GM12872 (cell line): ENCODE results near the gene KIZ.

Experiments used
- CTCF ChIP-seq: IDR thresholded peaks from 3 replicates; pipeline ENCODE4 v1.5.1; 2011; ENCODE audit warnings: low read depth, mild to moderate bottlenecking, low read length, moderate library complexity; ENCODE audit not compliant: insufficient read depth

Gene KIZ

DNA sequence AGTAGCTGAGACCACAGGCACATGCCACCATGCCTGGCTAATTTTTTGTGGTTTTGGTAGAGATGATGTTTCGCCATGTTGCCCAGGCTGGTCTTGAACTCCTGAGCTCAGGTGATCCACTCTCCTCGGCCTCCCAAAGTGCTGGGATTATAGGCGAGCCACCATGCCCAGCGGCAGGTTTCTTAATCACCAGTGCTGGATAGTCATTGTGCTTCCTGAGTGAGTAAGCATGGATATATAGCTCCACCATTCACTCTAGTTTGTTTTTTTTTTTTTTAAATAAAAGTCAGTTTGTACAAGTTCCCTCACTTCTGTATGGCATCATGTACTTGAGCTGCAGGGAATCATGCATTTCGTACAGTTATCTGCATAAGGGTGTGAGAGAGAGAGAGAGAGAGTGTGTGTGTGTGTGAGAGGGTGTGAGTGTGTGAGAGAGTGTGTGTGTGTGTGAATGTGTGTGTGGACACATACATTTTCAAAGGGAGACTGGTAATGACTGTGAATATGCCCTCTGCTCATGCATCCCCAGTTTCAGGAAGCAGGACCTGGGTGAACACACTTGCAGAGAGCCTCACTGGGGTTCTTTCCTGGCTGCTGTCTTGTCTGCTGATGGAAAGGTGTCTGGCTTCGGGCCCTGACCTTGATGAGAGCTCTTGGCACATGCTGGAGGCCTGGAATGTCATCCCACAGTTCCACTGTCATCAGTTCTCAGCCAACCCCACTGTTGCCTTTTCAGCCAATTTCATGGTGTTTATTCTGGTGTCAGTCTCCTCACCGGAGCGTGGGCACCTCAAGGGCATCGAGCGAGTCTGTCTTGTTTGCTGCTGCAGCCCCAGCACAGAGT, 112.3 kb downstream of the KIZ start:
- TF ChIP-seq CTCF, result no peak

DNA sequence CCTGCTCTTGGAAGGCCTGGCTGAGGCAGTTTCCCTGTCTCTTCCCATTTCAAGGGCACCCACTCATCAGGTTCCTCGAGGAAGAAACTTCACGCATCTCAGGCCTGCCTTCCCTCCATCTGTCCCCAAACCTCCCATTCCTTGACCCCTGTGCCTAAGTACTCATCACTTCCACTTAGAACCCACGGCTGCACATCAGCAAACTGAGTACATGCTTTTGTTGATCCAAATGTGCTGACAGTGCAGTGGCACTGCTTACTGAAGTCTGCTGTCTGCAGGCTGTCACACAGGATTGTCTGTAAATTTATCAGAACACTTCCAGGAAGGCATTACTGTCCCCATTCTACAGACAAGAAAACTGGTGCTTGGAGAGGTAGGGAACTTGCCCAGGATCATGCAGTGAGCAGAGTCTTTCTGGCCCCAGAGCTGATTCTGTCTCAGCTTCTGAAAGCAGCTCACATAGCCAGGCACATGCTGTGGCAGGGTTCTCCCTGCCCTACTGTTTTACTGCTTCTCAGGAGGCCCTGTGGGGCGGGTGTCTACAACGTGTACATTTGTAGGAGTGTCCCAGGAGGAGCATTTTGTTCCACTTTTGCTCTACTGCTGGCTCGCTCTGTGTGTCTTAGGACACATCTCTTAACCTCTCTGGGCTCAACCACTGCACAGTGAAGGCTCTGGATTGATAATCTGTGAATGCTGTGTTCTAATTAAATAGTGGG, 113.1 kb downstream of the KIZ start:
- TF ChIP-seq CTCF, result no peak

GRCh38 chr20:21240394-21240793, 114.5 kb downstream of the KIZ start:
- 0 out of 3 replicates have a peak, but pooled peaks have one; percentile 1 for TF ChIP-seq CTCF

GRCh38 chr20:21241406-21241805, 115.5 kb downstream of the KIZ start:
- no peak for TF ChIP-seq CTCF

DNA sequence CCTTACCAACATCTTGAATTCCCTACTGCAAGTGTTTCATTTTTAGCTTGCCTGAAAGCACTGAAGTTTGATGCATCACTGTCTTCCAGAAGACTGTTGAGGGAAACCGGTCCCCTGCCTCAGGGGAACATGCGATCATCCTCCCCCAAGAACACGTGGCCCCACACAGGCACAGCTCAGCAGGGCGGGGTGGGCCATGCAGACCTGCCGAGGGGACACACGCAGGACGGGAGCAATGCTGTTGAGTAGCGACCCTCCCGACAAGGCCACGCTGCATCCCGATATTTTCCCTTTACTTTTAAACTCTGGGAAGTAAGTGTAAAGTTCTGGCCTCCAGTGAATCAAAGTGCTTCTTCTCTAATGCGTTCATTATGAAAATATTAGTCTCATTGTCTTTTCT, 117.9 kb downstream of the KIZ start:
- no peak for TF ChIP-seq CTCF

DNA sequence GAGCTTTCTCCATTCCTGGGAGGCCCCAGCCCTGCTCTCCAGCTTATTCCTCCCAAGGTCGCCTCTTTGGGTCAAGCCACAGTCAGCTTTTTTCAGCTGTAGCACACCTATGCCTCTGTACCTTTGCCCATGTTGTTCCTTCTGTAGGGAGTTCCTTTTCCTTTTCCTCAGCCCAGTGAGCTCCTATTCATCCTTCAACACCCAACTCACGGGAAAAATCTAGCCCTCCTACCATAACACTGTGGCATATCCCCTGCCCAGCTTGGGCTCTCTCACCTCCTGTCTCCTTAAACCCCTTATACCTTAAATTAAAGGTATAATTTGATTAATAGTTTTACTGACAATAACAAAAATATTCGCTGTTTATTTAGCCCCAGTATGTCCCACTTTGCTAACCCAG, 118.9 kb downstream of the KIZ start:
- no peak for TF ChIP-seq CTCF

DNA sequence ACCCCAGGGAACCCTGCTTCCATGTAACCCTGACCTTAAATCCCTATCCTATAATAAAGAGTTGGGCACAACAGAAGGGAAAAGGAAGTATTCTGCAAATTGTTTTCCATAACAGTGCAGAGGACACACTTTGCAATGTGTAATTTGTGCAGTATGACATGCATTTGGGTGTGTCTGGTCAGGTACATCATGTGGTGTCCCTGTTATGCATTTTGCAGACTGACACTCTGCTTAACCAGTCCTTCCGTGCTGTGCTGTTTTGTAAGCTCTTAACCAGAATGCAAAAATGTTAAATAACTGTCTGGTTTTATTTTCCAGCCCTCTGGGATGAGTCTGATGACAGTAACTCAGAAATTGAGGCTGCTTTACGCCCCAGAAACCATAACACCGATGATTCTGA, 120.3 kb downstream of the KIZ start:
- no peak for TF ChIP-seq CTCF
